GM19467 (cell line): ENCODE measurements around the gene FOXP1.

ENCODE experiments used
- ATAC-seq: cut with Tn5 transposase; IDR thresholded peaks from one replicate; pipeline ENCODE4 v1.9.1; 2021; ENCODE audit warnings: mild to moderate bottlenecking, moderate library complexity; ENCODE audit not compliant: unreplicated experiment

FOXP1 gene

GRCh38 chr3:71120012-71120411 lies 463.5 kb downstream of the FOXP1 start:
- ATAC-seq: no peak

GRCh38 chr3:71119171-71119570 lies 464.4 kb downstream of the FOXP1 start:
- no peak for ATAC-seq

DNA sequence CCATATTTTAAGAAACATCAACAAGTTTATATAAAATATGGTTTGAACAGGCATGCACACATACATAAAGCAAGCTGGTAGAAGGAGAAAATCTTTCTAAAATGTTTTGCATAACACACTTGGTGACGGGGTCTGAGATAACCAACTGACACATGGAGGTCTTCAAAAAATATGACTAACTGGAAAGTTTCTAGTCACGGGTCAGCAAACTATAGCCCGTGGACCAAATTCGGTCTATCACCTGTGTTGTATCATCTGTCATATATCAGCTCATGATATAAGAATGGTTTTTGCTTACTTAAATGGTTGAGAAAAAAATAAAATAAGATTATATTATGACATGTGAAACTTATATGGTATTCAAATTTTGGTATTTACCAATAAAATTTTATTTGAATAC lies 465.1 kb downstream of the FOXP1 start:
- no peak for ATAC-seq

GRCh38 chr3:71117572-71118247 lies 465.8 kb downstream of the FOXP1 start:
- no peak for ATAC-seq

GRCh38 chr3:71114610-71115009 lies 468.9 kb downstream of the FOXP1 start:
- no peak for ATAC-seq

DNA sequence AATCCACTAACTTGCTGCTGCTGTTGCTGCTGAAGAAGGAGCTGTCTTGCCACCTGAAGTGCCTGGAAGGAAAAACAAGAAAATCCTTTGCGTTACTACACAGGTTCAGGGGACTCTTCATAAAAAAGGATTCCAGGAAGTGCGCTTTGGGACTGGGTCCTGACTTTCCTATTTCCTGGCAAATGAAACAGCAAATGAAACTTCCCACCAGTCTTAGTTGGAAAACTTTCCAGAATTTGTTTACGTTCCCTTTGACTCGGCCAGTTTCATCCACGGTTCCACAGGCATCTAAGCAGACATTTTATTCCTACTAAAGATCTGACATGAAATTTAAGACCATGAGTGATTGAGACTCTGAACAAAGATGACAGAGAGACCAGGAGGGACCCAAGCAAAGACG lies 471.0 kb downstream of the FOXP1 start:
- no peak for ATAC-seq

- ATAC-seq: no peak
These were observed 471.6 kb downstream of the FOXP1 start for GRCh38 chr3:71111784-71112440.

- ATAC-seq: no peak
These were observed 472.9 kb downstream of the FOXP1 start for GRCh38 chr3:71110385-71111222.

- no peak for ATAC-seq
These were observed 473.6 kb downstream of the FOXP1 start for GRCh38 chr3:71109977-71110285.

DNA sequence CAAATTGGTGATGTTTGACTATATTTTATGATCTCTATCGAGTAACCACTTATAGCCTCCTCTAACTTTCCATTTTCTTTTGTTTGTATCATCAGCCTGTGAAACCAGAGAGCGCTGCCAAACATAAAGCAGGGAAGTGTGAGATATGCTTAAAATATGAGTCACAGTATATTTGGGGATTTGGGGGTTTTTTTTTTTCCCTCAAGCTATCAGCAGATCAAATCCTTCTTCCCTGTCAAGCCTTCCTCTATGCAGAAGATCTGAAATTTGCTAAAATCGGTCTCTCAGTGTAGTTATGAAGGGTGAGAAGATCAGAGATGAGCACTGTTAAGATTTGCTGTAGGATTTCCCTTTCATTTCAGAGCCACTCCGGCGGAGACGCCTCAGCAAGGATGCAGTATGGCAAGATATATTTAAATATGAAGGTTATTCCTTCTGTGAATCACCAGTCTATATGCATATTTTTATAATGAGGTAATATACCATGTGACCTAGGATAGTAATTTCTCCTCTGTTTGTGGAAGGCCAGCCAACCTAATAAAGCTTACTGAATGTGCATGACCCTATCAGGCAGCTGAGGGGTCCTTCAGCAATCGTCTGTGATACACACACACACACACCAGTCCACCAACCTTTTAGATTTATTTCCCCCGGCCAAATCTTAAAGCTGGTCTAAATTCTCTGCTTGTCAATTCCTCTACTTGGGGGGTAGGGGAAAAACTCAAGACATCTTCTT lies 474.1 kb downstream of the FOXP1 start:
- no peak for ATAC-seq

DNA sequence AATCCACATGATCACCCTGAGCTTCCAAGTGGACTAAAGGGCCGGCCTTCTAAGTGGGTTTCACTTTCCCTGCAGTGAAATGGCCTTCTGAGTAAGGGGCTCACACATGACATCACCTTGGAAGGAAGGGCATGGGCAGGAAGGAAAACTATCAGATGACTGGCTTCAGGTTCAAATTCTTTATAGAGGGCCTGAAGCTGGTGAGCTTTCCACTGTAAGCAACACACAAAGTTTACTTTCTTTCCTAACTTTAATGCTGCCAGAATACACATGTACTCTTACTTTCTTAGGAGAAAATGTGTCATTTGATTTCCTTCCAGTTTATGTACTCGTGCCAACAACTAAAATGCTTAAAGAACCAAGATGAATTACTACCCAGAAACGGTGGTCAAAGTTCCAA lies 475.6 kb downstream of the FOXP1 start:
- ATAC-seq: no peak

GRCh38 chr3:71104976-71105375 lies 478.6 kb downstream of the FOXP1 start:
- ATAC-seq: no peak

- ATAC-seq: no peak
These were observed 479.0 kb downstream of the FOXP1 start for GRCh38 chr3:71104556-71104955.

GRCh38 chr3:71104121-71104541 lies 479.4 kb downstream of the FOXP1 start:
- ATAC-seq: no peak

- no peak for ATAC-seq
These were observed 480.1 kb downstream of the FOXP1 start for GRCh38 chr3:71103430-71103921.

GRCh38 chr3:71102111-71102983 lies 481.2 kb downstream of the FOXP1 start:
- no peak for ATAC-seq

- no peak for ATAC-seq
These were observed 481.9 kb downstream of the FOXP1 start for GRCh38 chr3:71101626-71102025.

DNA sequence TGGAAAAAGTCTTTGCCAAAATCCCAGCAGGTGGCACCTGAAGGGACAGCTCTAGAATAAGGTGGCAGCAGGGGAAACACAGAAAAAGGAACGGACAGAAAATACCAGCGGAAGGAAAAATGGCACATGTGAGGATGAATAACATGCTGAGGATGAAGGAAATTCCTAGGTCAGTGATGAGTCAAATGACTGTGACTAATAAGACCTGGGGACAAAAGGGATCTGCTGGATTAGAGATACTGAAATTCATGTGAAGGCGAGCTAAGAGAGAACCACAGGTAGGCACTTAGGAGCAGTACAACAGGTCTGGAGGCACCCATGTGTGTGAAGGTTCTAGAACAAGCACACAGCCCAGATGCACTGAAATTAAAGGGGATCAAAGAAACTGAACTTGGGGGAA lies 482.5 kb downstream of the FOXP1 start:
- ATAC-seq: no peak

DNA sequence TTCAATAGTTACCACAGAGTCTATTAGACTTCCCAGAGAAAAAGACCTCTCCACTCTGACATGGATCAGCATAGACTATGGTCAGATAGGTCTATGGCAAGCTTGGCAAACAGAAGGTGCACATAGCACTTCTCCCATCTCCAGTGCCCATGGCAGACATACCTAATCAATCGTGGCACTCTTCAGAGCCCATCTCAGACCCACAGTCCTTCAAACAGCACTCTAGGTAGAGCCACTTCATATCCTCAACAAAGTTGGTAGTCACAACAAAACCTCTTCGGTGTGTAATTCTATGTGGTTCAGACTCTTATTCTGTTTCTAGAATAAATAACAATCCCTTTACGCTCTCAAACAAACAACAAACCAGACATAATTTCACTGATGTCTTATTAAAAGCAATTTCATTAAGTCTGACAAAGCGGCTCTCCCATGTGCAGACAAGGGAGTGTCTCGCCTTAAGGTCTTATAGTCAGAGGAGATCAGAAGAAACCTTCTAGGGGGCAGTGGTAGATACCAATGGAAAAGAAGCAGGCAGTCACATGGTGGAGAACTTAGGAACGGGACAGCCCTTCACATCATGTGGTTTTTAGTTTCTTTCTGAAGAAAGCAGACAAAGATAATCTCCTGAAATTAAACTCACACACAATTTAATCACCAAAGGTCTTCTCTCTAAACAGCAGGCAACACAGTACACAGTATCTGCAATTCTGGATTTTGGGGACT lies 483.4 kb downstream of the FOXP1 start:
- no peak for ATAC-seq

DNA sequence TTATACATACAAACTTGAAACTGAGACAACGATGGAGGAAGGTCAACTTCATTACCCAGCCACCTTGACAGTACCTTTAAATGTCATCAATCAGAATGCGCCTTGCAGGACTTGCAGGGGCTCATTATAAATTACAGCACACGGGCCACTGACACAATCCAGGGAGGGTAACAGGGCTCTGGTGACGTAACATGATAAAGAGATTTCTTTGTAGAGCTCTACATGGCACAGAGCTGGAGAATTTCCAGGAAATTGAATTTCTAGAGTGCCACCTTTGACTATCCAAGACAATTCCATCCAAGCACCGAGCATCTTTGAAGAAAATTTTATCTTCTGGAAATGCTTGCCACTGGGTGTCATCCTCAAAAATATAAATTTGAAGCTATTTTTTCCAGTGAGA lies 486.0 kb downstream of the FOXP1 start:
- no peak for ATAC-seq
